ENCODE data around the gene ARHGEF19. TPM values are rescaled to one million over a fixed set of nuclear protein-coding genes. Genes with fewer than 3 reads are reported as not detected.

The ARHGEF19 gene
- total and polyA plus RNA-seq, 2 of the 4 experiments (the other 2 are of a cell fraction) = 4.5 to 16.8 TPM

GRCh38 chr1:16148329-16149092 lies 63.9 kb downstream of the ARHGEF19 start:
- peak overlapping the region; percentile 38 for H2AK9ac ChIP-seq (replicated peaks; ENCODE audit: low read depth, low read length, poor library complexity)
- no peak overlapping the region for H2BK15ac ChIP-seq (ENCODE audit: low read depth, low read length)
- H4K91ac ChIP-seq (ENCODE audit: insufficient read depth, low read depth, low read length) = 0 out of 2 replicates have a peak overlapping the region, but pooled peaks have one; percentile 11
- no peak overlapping the region for H3K56ac ChIP-seq (ENCODE audit: extremely low read depth, insufficient read depth, low read length)
- intact Hi-C loops (cut with micrococcal nuclease) (no loop called here), in situ Hi-C loops (cut with MboI; ENCODE audit: low sequenced_read_pairs) (no loop called here), dilution Hi-C loops (cut with HindIII; ENCODE audit: low sequenced_read_pairs, unreplicated experiment) (no loop called here)
- H3K4me3 ChIP-seq (ENCODE audit: insufficient read depth, low read depth, low read length) = no peak overlapping the region
- H4K5ac ChIP-seq (ENCODE audit: low read depth, low read length) = no peak overlapping the region
- no peak overlapping the region; the same call in 1 of the 2 replicates for H2BK120ac ChIP-seq (ENCODE audit: low read depth, low read length)
- H2AK5ac ChIP-seq (ENCODE audit: low read depth, low read length) = peak overlapping the region; percentile 62
- H3K14ac ChIP-seq (replicated peaks; ENCODE audit: low read depth, low read length) = no peak overlapping the region
- H3K27me3 ChIP-seq (ENCODE audit: control insufficient read depth, insufficient read depth, low read length) = no peaks in the 10 kb centered on the region
- peak overlapping the region; percentile 14 for H2AFZ ChIP-seq (replicated peaks; ENCODE audit: low read length, poor library complexity)
- DNase-seq = no peak
- CTCF ChIA-PET = interaction anchor here (1.0 kb wide), 1 partner anchor 31 kb away, joined by 3 read pairs; no protein-coding TSS in a partner anchor
- no peak overlapping the region for H3K18ac ChIP-seq (ENCODE audit: low read depth, low read length)
- H3K9ac ChIP-seq (ENCODE audit: low read depth, low read length) = no peak overlapping the region
- TF ChIP-seq NFE2L2 (IDR thresholded peaks at IDR 0.05; ENCODE audit: low read depth, low read length) = no peak
- TF ChIP-seq CEBPB (IDR thresholded peaks at IDR 0.05; ENCODE audit: low read depth, low read length) = no peak
- H3K4ac ChIP-seq (ENCODE audit: low read depth, low read length) = no peak overlapping the region
- H3K4me2 ChIP-seq (ENCODE audit: low read depth, low read length) = no peak overlapping the region
- peaks cover 33% of the 10 kb centered on the region for H3K9me1 ChIP-seq (ENCODE audit: insufficient read depth, low read length)
- no peak overlapping the region for H4K8ac ChIP-seq (ENCODE audit: low read depth in 2 of 2, low read length in 2 of 2)
- peak overlapping the region; percentile 22 for H2BK5ac ChIP-seq (ENCODE audit: low read depth, low read length, poor library complexity, severe bottlenecking)
- WGBS, 2 experiments (ENCODE audit: extremely low coverage in 2 of 2, insufficient read length in 1 of 2) = 95% methylated on average over 34 of the region's 39 CpGs; no CpG with 5 or more reads in 1 of the 2 experiments
- H2BK20ac ChIP-seq (ENCODE audit: low read depth, low read length) = no peak overlapping the region
- POLR2A ChIA-PET (ENCODE audit: unreplicated experiment) = no interaction called here
- H3K27ac ChIP-seq (ENCODE audit: insufficient read depth, low read length) = no peak overlapping the region
- no peaks in the 10 kb centered on the region for H3K9me3 ChIP-seq (ENCODE audit: control insufficient read depth, insufficient read depth, low read length)
- ATAC-seq (ENCODE audit: low read depth) = no peak
- peaks cover 17 to 89% of the 10 kb centered on the region in 2 experiments; a peak in 3 of 4 replicates for H3K79me1 ChIP-seq (ENCODE audit: low read depth in 1 of 2, low read length in 2 of 2)
- BruUV-seq (replicated peaks) = no TSS peak
- H3K4me1 ChIP-seq (ENCODE audit: control insufficient read depth, insufficient read depth, low read length) = peaks cover 61% of the 10 kb centered on the region
- H4K20me1 ChIP-seq (ENCODE audit: insufficient read depth, low read length) = peaks cover 13% of the 10 kb centered on the region
- H3K23ac ChIP-seq (ENCODE audit: low read depth, low read length) = no peak overlapping the region
- peaks cover 54% of the 10 kb centered on the region for H3K36me3 ChIP-seq (ENCODE audit: control insufficient read depth, insufficient read depth, low read length)

Small RNAs within 50 kb of the gene (microRNA-seq; reads per million reads assigned to microRNA genes)
- gene MT1XP1 (ENCODE audit: insufficient read depth, insufficient read length) = not detected

Small RNAs within 50 kb of the gene (small RNA-seq; reads per million reads assigned to genes)
- 0 reads per million in 5 experiments for gene MT1XP1

Other genes with a start within 250 kb of the ARHGEF19 start
- 26.3 and 29.7 TPM in 2 replicates for gene ZBTB17, start 236.6 kb downstream of the ARHGEF19 start, total RNA-seq (2012; rRNA removed)
- 58.2 and 65.5 TPM in 2 replicates for gene ZBTB17, start 236.6 kb downstream of the ARHGEF19 start, polyA plus RNA-seq (2012; rRNA removed)
- not detected in 2 replicates for gene SRARP, start 208.4 kb downstream of the ARHGEF19 start, total RNA-seq (2012; rRNA removed)
- gene SRARP, start 208.4 kb downstream of the ARHGEF19 start, polyA plus RNA-seq (2012; rRNA removed) = not detected in 2 replicates
- 0.54 and 0.56 TPM in 2 replicates for gene HSPB7, start 194.6 kb downstream of the ARHGEF19 start, total RNA-seq (2012; rRNA removed)
- 3.0 and 4.3 TPM in 2 replicates for gene HSPB7, start 194.6 kb downstream of the ARHGEF19 start, polyA plus RNA-seq (2012; rRNA removed)
- not detected in 2 replicates for gene CLCNKA, start 190.6 kb downstream of the ARHGEF19 start, total RNA-seq (2012; rRNA removed)
- gene CLCNKA, start 190.6 kb downstream of the ARHGEF19 start, polyA plus RNA-seq (2012; rRNA removed) = 0.05 TPM in 1 of 2 replicates, not detected in the other
- not detected in 2 replicates for gene CLCNKB, start 168.9 kb downstream of the ARHGEF19 start, total RNA-seq (2012; rRNA removed)
- 0.09 and 0.11 TPM in 2 replicates for gene CLCNKB, start 168.9 kb downstream of the ARHGEF19 start, polyA plus RNA-seq (2012; rRNA removed)
- 0.18 and 0.28 TPM in 2 replicates for gene FAM131C, start 139.0 kb downstream of the ARHGEF19 start, total RNA-seq (2012; rRNA removed)
- 0.56 and 1.0 TPM in 2 replicates for gene FAM131C, start 139.0 kb downstream of the ARHGEF19 start, polyA plus RNA-seq (2012; rRNA removed)
- gene EPHA2, start 56.6 kb downstream of the ARHGEF19 start, total RNA-seq (2012; rRNA removed) = 22.5 and 24.0 TPM in 2 replicates
- gene EPHA2, start 56.6 kb downstream of the ARHGEF19 start, polyA plus RNA-seq (2012; rRNA removed) = 72.6 and 82.5 TPM in 2 replicates
- gene CPLANE2, start 24.5 kb upstream of the ARHGEF19 start, total RNA-seq (2012; rRNA removed) = 3.2 and 3.3 TPM in 2 replicates
- gene CPLANE2, start 24.5 kb upstream of the ARHGEF19 start, polyA plus RNA-seq (2012; rRNA removed) = 5.8 and 7.5 TPM in 2 replicates
- gene FBXO42, start 139.8 kb upstream of the ARHGEF19 start, total RNA-seq (2012; rRNA removed) = 11.4 and 12.0 TPM in 2 replicates
- 18.8 and 19.6 TPM in 2 replicates for gene FBXO42, start 139.8 kb upstream of the ARHGEF19 start, polyA plus RNA-seq (2012; rRNA removed)
- gene SZRD1, start 154.6 kb upstream of the ARHGEF19 start, total RNA-seq (2012; rRNA removed) = 104 and 119 TPM in 2 replicates
- 140 and 149 TPM in 2 replicates for gene SZRD1, start 154.6 kb upstream of the ARHGEF19 start, polyA plus RNA-seq (2012; rRNA removed)
- gene SPATA21, start 224.8 kb upstream of the ARHGEF19 start, total RNA-seq (2012; rRNA removed) = not detected in 2 replicates
- gene SPATA21, start 224.8 kb upstream of the ARHGEF19 start, polyA plus RNA-seq (2012; rRNA removed) = not detected in 2 replicates
- 79.7 and 85.1 TPM in 2 replicates for gene NECAP2, start 228.1 kb upstream of the ARHGEF19 start, total RNA-seq (2012; rRNA removed)
- 80.2 and 80.5 TPM in 2 replicates for gene NECAP2, start 228.1 kb upstream of the ARHGEF19 start, polyA plus RNA-seq (2012; rRNA removed)